ENCODE data around the gene TMEM45A. TPM values are rescaled to one million over a fixed set of nuclear protein-coding genes. Genes with fewer than 3 reads are reported as not detected.

The TMEM45A gene
- total RNA-seq, 1 experiment from 2014 or later = 6.6 TPM

DNA sequence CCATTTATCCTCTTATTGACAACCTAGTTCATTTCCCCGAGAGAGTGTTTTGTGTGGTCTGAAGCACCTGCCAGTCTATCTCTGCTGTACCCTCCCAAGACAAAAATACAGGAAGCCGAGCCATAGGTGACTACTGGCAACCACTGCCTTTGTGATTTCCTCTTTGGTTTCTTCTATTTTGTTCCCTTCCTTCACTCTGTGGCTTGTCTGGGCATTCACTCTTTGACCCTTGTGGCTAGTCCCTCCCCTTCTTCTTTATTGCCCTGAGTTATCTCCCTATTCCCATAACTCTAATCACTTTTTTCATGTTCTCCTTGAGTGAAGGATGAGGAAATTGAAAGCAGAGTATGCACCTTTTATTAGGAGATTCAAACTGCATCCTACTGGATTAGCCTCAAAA is 116.9 kb downstream of the TMEM45A start, which contains the start of gene ADGRG7:
TSS of gene ADGRG7 (plus strand) at position 297 of the 400 bp plus-strand sequence. CDS start 256 bp downstream, outside the sequence.
- DNase-seq (ENCODE audit: low spot score) = no peak
- Mint-ChIP-seq H3K27ac (no peak within 1 kb of the TSS), H3K4me1 (peaks cover 9% of the 10 kb centered on the region), H3K4me3 (no peak within 1 kb of the TSS), H3K27me3 (ENCODE audit: low read depth) (no peaks in the 10 kb centered on the region), H3K36me3 (no peaks in the 10 kb centered on the region), H3K9me3 (no peaks in the 10 kb centered on the region)
- POLR2A ChIA-PET = no interaction called here
- CTCF ChIA-PET = no interaction called here
- no peak for ATAC-seq
- TF ChIP-seq RORB (CRISPR knock-in tag; IDR thresholded peaks at IDR 0.05) = no peak
- TF ChIP-seq, protein P1, sequence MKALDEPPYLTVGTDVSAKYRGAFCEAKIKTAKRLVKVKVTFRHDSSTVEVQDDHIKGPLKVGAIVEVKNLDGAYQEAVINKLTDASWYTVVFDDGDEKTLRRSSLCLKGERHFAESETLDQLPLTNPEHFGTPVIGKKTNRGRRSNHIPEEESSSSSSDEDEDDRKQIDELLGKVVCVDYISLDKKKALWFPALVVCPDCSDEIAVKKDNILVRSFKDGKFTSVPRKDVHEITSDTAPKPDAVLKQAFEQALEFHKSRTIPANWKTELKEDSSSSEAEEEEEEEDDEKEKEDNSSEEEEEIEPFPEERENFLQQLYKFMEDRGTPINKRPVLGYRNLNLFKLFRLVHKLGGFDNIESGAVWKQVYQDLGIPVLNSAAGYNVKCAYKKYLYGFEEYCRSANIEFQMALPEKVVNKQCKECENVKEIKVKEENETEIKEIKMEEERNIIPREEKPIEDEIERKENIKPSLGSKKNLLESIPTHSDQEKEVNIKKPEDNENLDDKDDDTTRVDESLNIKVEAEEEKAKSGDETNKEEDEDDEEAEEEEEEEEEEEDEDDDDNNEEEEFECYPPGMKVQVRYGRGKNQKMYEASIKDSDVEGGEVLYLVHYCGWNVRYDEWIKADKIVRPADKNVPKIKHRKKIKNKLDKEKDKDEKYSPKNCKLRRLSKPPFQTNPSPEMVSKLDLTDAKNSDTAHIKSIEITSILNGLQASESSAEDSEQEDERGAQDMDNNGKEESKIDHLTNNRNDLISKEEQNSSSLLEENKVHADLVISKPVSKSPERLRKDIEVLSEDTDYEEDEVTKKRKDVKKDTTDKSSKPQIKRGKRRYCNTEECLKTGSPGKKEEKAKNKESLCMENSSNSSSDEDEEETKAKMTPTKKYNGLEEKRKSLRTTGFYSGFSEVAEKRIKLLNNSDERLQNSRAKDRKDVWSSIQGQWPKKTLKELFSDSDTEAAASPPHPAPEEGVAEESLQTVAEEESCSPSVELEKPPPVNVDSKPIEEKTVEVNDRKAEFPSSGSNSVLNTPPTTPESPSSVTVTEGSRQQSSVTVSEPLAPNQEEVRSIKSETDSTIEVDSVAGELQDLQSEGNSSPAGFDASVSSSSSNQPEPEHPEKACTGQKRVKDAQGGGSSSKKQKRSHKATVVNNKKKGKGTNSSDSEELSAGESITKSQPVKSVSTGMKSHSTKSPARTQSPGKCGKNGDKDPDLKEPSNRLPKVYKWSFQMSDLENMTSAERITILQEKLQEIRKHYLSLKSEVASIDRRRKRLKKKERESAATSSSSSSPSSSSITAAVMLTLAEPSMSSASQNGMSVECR (CRISPR knock-in tag; IDR thresholded peaks at IDR 0.05; ENCODE audit: borderline replicate concordance) = no peak
- TF ChIP-seq MXD4 (CRISPR knock-in tag; IDR thresholded peaks at IDR 0.05; ENCODE audit: borderline replicate concordance) = no peak
- TF ChIP-seq, protein P2, sequence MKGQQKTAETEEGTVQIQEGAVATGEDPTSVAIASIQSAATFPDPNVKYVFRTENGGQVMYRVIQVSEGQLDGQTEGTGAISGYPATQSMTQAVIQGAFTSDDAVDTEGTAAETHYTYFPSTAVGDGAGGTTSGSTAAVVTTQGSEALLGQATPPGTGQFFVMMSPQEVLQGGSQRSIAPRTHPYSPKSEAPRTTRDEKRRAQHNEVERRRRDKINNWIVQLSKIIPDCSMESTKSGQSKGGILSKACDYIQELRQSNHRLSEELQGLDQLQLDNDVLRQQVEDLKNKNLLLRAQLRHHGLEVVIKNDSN (CRISPR knock-in tag; IDR thresholded peaks at IDR 0.05) = no peak
- TF ChIP-seq, protein P3, sequence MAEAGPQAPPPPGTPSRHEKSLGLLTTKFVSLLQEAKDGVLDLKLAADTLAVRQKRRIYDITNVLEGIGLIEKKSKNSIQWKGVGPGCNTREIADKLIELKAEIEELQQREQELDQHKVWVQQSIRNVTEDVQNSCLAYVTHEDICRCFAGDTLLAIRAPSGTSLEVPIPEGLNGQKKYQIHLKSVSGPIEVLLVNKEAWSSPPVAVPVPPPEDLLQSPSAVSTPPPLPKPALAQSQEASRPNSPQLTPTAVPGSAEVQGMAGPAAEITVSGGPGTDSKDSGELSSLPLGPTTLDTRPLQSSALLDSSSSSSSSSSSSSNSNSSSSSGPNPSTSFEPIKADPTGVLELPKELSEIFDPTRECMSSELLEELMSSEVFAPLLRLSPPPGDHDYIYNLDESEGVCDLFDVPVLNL (CRISPR knock-in tag; IDR thresholded peaks at IDR 0.05; ENCODE audit: borderline replicate concordance, low read depth) = no peak
- TF ChIP-seq ZNF671 (CRISPR knock-in tag; IDR thresholded peaks at IDR 0.05) = no peak
- no peak for TF ChIP-seq PRRX2 (CRISPR knock-in tag; IDR thresholded peaks at IDR 0.05)
- TF ChIP-seq FOXP1 (CRISPR knock-in tag; IDR thresholded peaks at IDR 0.05; ENCODE audit: borderline replicate concordance) = no peak

DNA sequence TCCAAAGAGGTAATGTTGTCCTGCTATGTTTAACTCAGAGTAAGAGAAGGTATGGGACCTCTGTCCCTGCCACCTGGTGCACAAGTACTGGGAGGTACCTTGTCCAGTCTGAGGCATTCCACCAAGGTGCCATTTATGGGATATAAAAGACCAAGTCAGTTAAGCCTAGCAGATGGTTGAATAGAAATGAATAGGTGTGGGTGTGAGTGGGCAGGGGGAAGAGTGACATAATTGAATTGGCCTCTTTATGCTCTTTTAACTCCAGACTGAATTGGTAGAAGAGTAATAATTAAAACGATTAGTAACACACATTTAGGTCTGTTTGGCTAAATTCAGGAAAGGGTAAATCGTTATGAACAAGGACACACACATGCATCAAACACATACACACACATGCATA is 117.5 kb downstream of the TMEM45A start:
- DNase-seq (ENCODE audit: low spot score) (no peak), ATAC-seq (no peak)
- H3K9me3 Mint-ChIP-seq = no peaks in the 10 kb centered on the region
- peaks cover 9% of the 10 kb centered on the region for H3K4me1 Mint-ChIP-seq
- ChIA-PET CTCF (interaction anchor here (2.2 kb wide), 1 partner anchor 147 kb away, joined by 8 read pairs; no protein-coding TSS in a partner anchor), POLR2A (no interaction called here)
- H3K27ac Mint-ChIP-seq = no peak overlapping the region
- no peaks in the 10 kb centered on the region for H3K27me3 Mint-ChIP-seq (ENCODE audit: low read depth)
- H3K36me3 Mint-ChIP-seq = no peaks in the 10 kb centered on the region
- no peak overlapping the region for H3K4me3 Mint-ChIP-seq
- TF ChIP-seq, protein P4, sequence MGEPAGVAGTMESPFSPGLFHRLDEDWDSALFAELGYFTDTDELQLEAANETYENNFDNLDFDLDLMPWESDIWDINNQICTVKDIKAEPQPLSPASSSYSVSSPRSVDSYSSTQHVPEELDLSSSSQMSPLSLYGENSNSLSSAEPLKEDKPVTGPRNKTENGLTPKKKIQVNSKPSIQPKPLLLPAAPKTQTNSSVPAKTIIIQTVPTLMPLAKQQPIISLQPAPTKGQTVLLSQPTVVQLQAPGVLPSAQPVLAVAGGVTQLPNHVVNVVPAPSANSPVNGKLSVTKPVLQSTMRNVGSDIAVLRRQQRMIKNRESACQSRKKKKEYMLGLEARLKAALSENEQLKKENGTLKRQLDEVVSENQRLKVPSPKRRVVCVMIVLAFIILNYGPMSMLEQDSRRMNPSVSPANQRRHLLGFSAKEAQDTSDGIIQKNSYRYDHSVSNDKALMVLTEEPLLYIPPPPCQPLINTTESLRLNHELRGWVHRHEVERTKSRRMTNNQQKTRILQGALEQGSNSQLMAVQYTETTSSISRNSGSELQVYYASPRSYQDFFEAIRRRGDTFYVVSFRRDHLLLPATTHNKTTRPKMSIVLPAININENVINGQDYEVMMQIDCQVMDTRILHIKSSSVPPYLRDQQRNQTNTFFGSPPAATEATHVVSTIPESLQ (CRISPR knock-in tag; IDR thresholded peaks at IDR 0.05) = no peak
- TF ChIP-seq, protein P5, sequence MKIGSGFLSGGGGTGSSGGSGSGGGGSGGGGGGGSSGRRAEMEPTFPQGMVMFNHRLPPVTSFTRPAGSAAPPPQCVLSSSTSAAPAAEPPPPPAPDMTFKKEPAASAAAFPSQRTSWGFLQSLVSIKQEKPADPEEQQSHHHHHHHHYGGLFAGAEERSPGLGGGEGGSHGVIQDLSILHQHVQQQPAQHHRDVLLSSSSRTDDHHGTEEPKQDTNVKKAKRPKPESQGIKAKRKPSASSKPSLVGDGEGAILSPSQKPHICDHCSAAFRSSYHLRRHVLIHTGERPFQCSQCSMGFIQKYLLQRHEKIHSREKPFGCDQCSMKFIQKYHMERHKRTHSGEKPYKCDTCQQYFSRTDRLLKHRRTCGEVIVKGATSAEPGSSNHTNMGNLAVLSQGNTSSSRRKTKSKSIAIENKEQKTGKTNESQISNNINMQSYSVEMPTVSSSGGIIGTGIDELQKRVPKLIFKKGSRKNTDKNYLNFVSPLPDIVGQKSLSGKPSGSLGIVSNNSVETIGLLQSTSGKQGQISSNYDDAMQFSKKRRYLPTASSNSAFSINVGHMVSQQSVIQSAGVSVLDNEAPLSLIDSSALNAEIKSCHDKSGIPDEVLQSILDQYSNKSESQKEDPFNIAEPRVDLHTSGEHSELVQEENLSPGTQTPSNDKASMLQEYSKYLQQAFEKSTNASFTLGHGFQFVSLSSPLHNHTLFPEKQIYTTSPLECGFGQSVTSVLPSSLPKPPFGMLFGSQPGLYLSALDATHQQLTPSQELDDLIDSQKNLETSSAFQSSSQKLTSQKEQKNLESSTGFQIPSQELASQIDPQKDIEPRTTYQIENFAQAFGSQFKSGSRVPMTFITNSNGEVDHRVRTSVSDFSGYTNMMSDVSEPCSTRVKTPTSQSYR (CRISPR knock-in tag; IDR thresholded peaks at IDR 0.05) = no peak
- TF ChIP-seq ZNF138 (CRISPR knock-in tag; conservative IDR thresholded peaks at IDR 0.05) = no peak
- no peak for TF ChIP-seq FOXK1 (CRISPR knock-in tag; IDR thresholded peaks at IDR 0.05)
- no peak for TF ChIP-seq ZNF317 (CRISPR knock-in tag; IDR thresholded peaks at IDR 0.05; ENCODE audit: borderline replicate concordance, low read depth)
- no peak for TF ChIP-seq MXD4 (CRISPR knock-in tag; IDR thresholded peaks at IDR 0.05; ENCODE audit: borderline replicate concordance)
- TF ChIP-seq, protein P6, sequence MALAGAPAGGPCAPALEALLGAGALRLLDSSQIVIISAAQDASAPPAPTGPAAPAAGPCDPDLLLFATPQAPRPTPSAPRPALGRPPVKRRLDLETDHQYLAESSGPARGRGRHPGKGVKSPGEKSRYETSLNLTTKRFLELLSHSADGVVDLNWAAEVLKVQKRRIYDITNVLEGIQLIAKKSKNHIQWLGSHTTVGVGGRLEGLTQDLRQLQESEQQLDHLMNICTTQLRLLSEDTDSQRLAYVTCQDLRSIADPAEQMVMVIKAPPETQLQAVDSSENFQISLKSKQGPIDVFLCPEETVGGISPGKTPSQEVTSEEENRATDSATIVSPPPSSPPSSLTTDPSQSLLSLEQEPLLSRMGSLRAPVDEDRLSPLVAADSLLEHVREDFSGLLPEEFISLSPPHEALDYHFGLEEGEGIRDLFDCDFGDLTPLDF (CRISPR knock-in tag; IDR thresholded peaks at IDR 0.05) = no peak
- TF ChIP-seq, protein P1 (CRISPR knock-in tag; IDR thresholded peaks at IDR 0.05; ENCODE audit: borderline replicate concordance) = no peak
- TF ChIP-seq, protein P7, sequence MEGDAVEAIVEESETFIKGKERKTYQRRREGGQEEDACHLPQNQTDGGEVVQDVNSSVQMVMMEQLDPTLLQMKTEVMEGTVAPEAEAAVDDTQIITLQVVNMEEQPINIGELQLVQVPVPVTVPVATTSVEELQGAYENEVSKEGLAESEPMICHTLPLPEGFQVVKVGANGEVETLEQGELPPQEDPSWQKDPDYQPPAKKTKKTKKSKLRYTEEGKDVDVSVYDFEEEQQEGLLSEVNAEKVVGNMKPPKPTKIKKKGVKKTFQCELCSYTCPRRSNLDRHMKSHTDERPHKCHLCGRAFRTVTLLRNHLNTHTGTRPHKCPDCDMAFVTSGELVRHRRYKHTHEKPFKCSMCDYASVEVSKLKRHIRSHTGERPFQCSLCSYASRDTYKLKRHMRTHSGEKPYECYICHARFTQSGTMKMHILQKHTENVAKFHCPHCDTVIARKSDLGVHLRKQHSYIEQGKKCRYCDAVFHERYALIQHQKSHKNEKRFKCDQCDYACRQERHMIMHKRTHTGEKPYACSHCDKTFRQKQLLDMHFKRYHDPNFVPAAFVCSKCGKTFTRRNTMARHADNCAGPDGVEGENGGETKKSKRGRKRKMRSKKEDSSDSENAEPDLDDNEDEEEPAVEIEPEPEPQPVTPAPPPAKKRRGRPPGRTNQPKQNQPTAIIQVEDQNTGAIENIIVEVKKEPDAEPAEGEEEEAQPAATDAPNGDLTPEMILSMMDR (IDR thresholded peaks at IDR 0.05) = no peak
